ENCODE results near the gene HOXA2.

- no peak for TF ChIP-seq POLR2A (IDR thresholded peaks at IDR 0.05; ENCODE audit: low read depth, low read length)
- no peak for TF ChIP-seq TAF1 (IDR thresholded peaks at IDR 0.05; ENCODE audit: low read depth, low read length)
- no peak for TF ChIP-seq PAX5 (IDR thresholded peaks at IDR 0.05; ENCODE audit: insufficient read depth, low read length, severe bottlenecking)
- TF ChIP-seq POLR2AphosphoS5 (IDR thresholded peaks at IDR 0.05; ENCODE audit: low read depth, low read length) = no peak
- no peak for TF ChIP-seq POU2F2 (IDR thresholded peaks at IDR 0.05; ENCODE audit: low read depth, low read length)
Observed at GRCh38 chr7:27110186-27111031, 7.9 kb upstream of the HOXA2 start.
